Ovary (tissue), 9 donors: ENCODE results near the gene SH2B3. TPM values are rescaled to one million over a fixed set of nuclear protein-coding genes. Genes with fewer than 3 reads are reported as not detected.

Experiments used
- DNase-seq, 5 donors: peaks; one replicate each; pipeline ENCODE4 v3.0.0-alpha.2; 2019 to 2020
- H3K27ac ChIP-seq, 2 donors: fragments of 200-600 bp; one replicate each; pipeline versions ENCODE4 v1.5.1 to v1.8.0; 2019 to 2022
- H3K27me3 ChIP-seq: fragments of 200-600 bp; one replicate; pipeline ENCODE4 v1.8.0; 2022
- H3K36me3 ChIP-seq: fragments of 200-600 bp; sonication (generic); one replicate; pipeline ENCODE4 v1.5.1; 2019
- H3K4me1 ChIP-seq: one replicate; pipeline ENCODE4 v1.8.1; 2013; ENCODE audit warnings: mild to moderate bottlenecking, moderate library complexity; ENCODE audit not compliant: insufficient read depth
- H3K4me3 ChIP-seq: fragments of 200-600 bp; sonication (generic); one replicate; pipeline ENCODE4 v1.5.1; 2017
- H3K9me3 ChIP-seq, 2 donors: fragments of 200-600 bp in 1 of 2; sonication (generic) in 1 of 2; one replicate each; pipeline versions ENCODE4 v1.5.1 to v1.8.1; 2013 to 2019; ENCODE audit warnings: mild to moderate bottlenecking in 1 of 2, moderate library complexity in 1 of 2
- EP300 ChIP-seq: sonication (generic); formaldehyde crosslinking; IDR thresholded peaks from one replicate; pipeline ENCODE4 v1.6.1; 2017; ENCODE audit warnings: antibody characterized with exemption
- POLR2A ChIP-seq: fragments of 450-650 bp; IDR thresholded peaks from one replicate; pipeline ENCODE4 v1.6.1; 2017; ENCODE audit warnings: antibody characterized with exemption, mild to moderate bottlenecking, moderate library complexity
- WGBS, 3 donors: extraction: QIAGEN DNeasy Blood & Tissue Kit in 1 of 3; methylation state at CpG; one replicate each; pipeline versions ENCODE4 v1.1.5 to v1.1.7; 2013 to 2017; 5-methylcytosine and 5-hydroxymethylcytosine counted together
- intact Hi-C, 4 donors: fragments of 100-400 bp; cut with DNase I; formaldehyde crosslinking; loops; one replicate each; pipeline versions ENCODE4 v1.11.0 to v1.15.1; 2022 to 2023
- polyA plus RNA-seq, 2 donors: library from polyadenylated mRNA; stranded (reverse); fragments of 200-250 nt in 1 of 2; fragments of 350-450 nt in 1 of 2; fragmentation: Illumina TruSeq in 1 of 2; extraction: RNeasy Lipid Tissue Mini Kit (QIAGEN cat#74804) in 1 of 2; gene quantifications; one replicate each; pipeline ENCODE4 v1.2.3, GENCODE V29; 2013 to 2014
- total RNA-seq, 7 donors: library from RNA; depleted of rRNA in 2 of 7; stranded (reverse); fragments of >200 nt in 2 of 7; fragmentation: NEBNext Ultra II Directional in 3 of 7; extraction: Animal tissue kit (Norgen Biotek cat#: 25700) in 3 of 7; gene quantifications; one replicate each; pipeline versions ENCODE4 v1.1.0 to v1.2.4, GENCODE V29; 2016 to 2023
- TF ChIP-seq, protein P1 (sequence below), 3 donors: fragments of 450-650 bp in 2 of 3; fragments of 200-600 bp in 1 of 3; IDR thresholded peaks; one replicate each; pipeline versions ENCODE4 v1.5.1 to v1.8.0; 2016 to 2022; ENCODE audit warnings: antibody characterized with exemption in 3 of 3, mild to moderate bottlenecking in 1 of 3
- donor health status: DM: no; HTN: no; CAD: no; lungs with moderate emphysema.
- donor health status: DM: no; HTN: no; CAD: no.
- donor health status: Bipolar disorder and iron deficiency.
- donor health status: DM: yes; HTN: yes; CAD: no.
- donor health status: DM: no; HTN: no; CAD: no.
- donor health status: DM: yes; HTN: yes; CAD: no.

The SH2B3 gene
- total and polyA plus RNA-seq, 9 donors = 7.2 to 24.0 (median 14.3) TPM

DNA sequence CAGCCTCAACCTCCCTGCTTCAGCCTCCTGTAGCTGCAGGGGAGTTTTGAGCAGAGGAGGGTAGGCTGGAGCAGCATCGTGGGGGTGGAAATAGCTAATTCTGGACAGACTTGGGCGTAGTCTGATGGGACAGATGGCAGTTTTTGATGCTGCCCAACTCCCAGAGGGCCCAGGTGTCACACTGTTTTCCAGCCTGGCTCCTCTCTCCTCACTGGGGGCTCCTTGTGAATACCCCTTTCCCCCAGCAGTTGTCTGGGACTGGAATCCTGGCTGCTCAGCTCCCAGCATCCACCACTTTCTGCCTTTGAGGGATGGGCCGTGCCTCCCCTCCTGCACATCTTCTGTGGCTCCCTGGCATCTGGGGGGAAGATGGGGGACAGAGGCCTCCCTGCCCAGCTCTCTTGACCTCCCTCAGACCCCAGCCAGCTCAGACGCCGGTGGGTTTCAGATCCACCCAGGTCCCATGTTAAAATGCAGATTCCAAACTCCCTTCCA is 34.0 kb downstream of the SH2B3 start:
- H3K27ac ChIP-seq = no peak overlapping the region
- TF ChIP-seq POLR2A (no peak), EP300 (no peak)
- TF ChIP-seq, protein P1, sequence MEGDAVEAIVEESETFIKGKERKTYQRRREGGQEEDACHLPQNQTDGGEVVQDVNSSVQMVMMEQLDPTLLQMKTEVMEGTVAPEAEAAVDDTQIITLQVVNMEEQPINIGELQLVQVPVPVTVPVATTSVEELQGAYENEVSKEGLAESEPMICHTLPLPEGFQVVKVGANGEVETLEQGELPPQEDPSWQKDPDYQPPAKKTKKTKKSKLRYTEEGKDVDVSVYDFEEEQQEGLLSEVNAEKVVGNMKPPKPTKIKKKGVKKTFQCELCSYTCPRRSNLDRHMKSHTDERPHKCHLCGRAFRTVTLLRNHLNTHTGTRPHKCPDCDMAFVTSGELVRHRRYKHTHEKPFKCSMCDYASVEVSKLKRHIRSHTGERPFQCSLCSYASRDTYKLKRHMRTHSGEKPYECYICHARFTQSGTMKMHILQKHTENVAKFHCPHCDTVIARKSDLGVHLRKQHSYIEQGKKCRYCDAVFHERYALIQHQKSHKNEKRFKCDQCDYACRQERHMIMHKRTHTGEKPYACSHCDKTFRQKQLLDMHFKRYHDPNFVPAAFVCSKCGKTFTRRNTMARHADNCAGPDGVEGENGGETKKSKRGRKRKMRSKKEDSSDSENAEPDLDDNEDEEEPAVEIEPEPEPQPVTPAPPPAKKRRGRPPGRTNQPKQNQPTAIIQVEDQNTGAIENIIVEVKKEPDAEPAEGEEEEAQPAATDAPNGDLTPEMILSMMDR (IDR thresholded peaks at IDR 0.05) = no peak
- 50 to 57% (median 56%) methylated on average over 5 of the region's 5 CpGs for WGBS, 3 donors

DNA sequence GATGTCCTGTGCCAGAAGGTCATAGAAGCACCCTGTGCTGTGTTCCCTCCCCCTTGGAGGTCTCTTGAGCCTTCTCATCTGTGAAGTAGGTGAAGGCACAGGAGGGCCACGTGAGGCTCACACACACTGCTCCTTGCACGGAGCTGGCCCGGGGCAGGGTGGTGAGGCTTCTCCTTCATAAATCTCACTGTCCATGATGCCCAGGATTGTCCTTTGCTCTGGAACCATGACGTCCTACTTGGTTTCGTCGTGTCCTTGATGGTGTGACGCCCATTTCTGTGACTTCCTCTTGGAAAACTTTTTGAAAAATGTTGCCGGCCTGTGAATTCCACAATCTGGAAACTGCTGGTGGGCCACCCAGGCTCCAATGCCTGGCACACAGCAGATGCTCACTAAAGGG is 34.4 kb downstream of the SH2B3 start:
- Histone ChIP-seq H3K9me3 (no peaks in the 10 kb centered on the region), H3K27me3 (no peaks in the 10 kb centered on the region), H3K27ac (no peak overlapping the region), H3K4me3 (no peak overlapping the region), H3K4me1 (peaks cover 12% of the 10 kb centered on the region), H3K36me3 (no peaks in the 10 kb centered on the region)
- intact Hi-C loops = no loop called here
- no peak for TF ChIP-seq EP300
- WGBS, 3 donors = 49 to 55% (median 53%) methylated on average over 8 of the region's 8 CpGs
- no peak for DNase-seq

More for the DNA sequence above, 34.0 kb downstream of the SH2B3 start:
- Histone ChIP-seq H3K4me1 (peaks cover 15% of the 10 kb centered on the region), H3K36me3 (no peaks in the 10 kb centered on the region), H3K4me3 (no peak overlapping the region), H3K27me3 (no peaks in the 10 kb centered on the region), H3K9me3 (no peaks in the 10 kb centered on the region)
- no peak for DNase-seq
- intact Hi-C loops = no loop called here

DNA sequence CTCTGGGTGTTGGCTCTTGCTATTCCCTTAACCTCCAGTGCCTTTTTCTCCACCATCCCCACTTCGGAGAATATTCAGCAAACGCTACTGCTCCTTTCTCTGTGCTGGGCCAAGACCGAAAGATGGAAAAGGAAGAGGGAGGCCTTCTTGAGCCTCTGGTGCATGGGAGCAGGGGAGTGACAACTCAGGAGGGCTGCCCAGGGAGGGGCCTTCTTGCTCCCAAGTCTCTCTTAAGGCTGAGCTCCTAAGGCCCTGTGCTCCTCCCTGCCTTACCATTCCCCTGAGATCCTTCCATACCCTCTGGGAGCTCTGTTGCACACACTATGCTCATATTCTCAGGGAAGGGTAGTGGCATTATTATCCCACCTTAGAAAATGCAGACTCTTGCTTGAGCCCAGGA is 34.9 kb downstream of the SH2B3 start:
- TF ChIP-seq EP300 (no peak), POLR2A (no peak)
- TF ChIP-seq, protein P1 (IDR thresholded peaks at IDR 0.05) = no peak
- intact Hi-C loops = no loop called here
- Histone ChIP-seq H3K27ac (no peak overlapping the region), H3K4me1 (peaks cover 8% of the 10 kb centered on the region), H3K4me3 (no peak overlapping the region), H3K36me3 (no peaks in the 10 kb centered on the region), H3K9me3 (no peaks in the 10 kb centered on the region), H3K27me3 (no peaks in the 10 kb centered on the region)
- DNase-seq = no peak
- 76 to 80% (median 80%) methylated on average over 3 of the region's 3 CpGs for WGBS, 3 donors

DNA sequence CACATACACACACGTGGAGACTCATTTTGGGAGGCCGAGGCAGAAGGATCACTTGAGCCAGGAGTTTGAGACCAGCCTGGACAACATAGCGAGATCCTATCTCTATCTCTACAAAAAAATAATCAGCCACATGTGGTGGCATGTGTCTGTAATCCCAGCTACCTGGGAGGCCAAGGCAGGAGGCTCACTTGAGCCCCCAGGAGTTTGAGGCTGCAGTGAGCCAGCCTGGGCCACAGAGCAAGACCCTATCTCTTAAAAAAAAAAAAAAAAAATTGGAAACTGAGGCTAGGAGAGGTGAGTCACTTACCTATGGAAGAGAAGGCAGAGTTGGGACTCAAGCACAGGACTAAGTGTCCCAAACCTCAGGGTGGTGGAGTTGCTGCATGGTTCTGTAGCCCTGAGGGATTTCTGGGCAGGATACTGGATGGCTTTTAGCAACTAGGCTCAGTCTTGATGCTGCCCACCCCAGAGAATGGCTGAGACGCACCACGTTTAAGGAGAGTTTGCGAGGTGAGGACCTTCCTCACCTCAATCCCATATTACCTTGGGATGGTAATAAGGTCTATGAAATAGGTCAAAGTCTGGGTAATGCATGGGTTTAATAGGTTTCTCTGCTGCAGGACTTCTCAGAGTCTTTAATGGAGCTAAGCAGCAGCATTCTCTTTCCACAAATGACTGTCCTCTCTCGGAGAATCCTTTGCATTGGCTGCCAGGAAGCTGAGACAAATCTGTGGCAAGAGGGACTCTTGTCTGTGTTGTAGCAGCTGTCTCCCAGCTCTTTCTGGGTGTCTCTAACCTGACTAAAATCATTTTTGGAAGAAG is 35.6 kb downstream of the SH2B3 start:
- intact Hi-C loops = no loop called here
- TF ChIP-seq, protein P1 (IDR thresholded peaks at IDR 0.05) = no peak
- TF ChIP-seq POLR2A (no peak), EP300 (no peak)
- 79 to 83% (median 81%) methylated on average over 7 of the region's 7 CpGs for WGBS, 3 donors
- Histone ChIP-seq H3K36me3 (no peaks in the 10 kb centered on the region), H3K27me3 (no peaks in the 10 kb centered on the region), H3K27ac (no peak overlapping the region), H3K4me3 (no peak overlapping the region), H3K9me3 (no peaks in the 10 kb centered on the region), H3K4me1 (peaks cover 10% of the 10 kb centered on the region)
- DNase-seq = no peak
